ENCODE measurements around the gene KCNT1. TPM values are rescaled to one million over a fixed set of nuclear protein-coding genes. Genes with fewer than 3 reads are reported as not detected.

KCNT1 gene
- total and polyA plus RNA-seq, 2 donors (not counting 3 experiments of a cell fraction or from before 2014, with no cell fraction given): not detected

GRCh38 chr9:135810806-135811575 lies 109.0 kb downstream of the KCNT1 start:
- H3K9me1 ChIP-seq (replicated peaks; ENCODE audit: control insufficient read depth, extremely low read depth, insufficient read depth, low read length): no peaks in the 10 kb centered on the region
- H3K4me1 ChIP-seq (ENCODE audit: control insufficient read depth, extremely low read depth, insufficient read depth, low read length): no peaks in the 10 kb centered on the region
- no peak overlapping the region for H3K9ac ChIP-seq (replicated peaks; ENCODE audit: extremely low read depth, insufficient read depth, low read length)
- FAIRE-seq (no peak), DNase-seq (ENCODE audit: low read depth, low spot score) (no peak)
- ChIA-PET POLR2A (no interaction called here), CTCF (interaction anchor here (0.7 kb wide), 1 partner anchor 10 kb away, joined by 4 read pairs; no protein-coding TSS in a partner anchor)
- no peak overlapping the region for H2AFZ ChIP-seq (ENCODE audit: low read depth, low read length)
- H3K79me2 ChIP-seq (ENCODE audit: control insufficient read depth, insufficient read depth, low read length): no peaks in the 10 kb centered on the region
- H3K27me3 ChIP-seq (ENCODE audit: control insufficient read depth in 2 of 2, insufficient read depth in 2 of 2, low read length in 2 of 2): no peaks in the 10 kb centered on the region
- dilution Hi-C loops (cut with MboI; ENCODE audit: extremely low pct_ligation_motif_present, low sequenced_read_pairs) (no loop called here), intact Hi-C loops (cut with micrococcal nuclease) (no loop called here)
- H3K4me2 ChIP-seq (ENCODE audit: insufficient read depth, low read length): no peak overlapping the region
- BruUV-seq (replicated peaks): TSS peak; percentile 31
- no peaks in the 10 kb centered on the region for H4K20me1 ChIP-seq (replicated peaks; ENCODE audit: control insufficient read depth, extremely low read depth, insufficient read depth, low read length)
- peaks cover 26 to 27% of the 10 kb centered on the region in 2 experiments for H3K36me3 ChIP-seq (ENCODE audit: control insufficient read depth in 2 of 2, extremely low read depth in 1 of 2, insufficient read depth in 2 of 2, low read length in 2 of 2)
- no peaks in the 10 kb centered on the region for H3K9me3 ChIP-seq (replicated peaks; ENCODE audit: control insufficient read depth, insufficient read depth, low read length)
- H3K4me3 ChIP-seq (replicated peaks in 1 of 3; ENCODE audit: insufficient read depth in 1 of 3, low read depth in 1 of 3, low read length in 3 of 3): no peak overlapping the region
- no peak for TF ChIP-seq FOS (IDR thresholded peaks at IDR 0.05; ENCODE audit: borderline replicate concordance, insufficient read depth, low read length)
- H3K27ac ChIP-seq (ENCODE audit: insufficient read depth, low read depth, low read length): no peak overlapping the region

- peaks cover 27 to 35% of the 10 kb centered on the region in 2 experiments for H3K36me3 ChIP-seq (ENCODE audit: control insufficient read depth in 2 of 2, extremely low read depth in 1 of 2, insufficient read depth in 2 of 2, low read length in 2 of 2)
- H3K9me3 ChIP-seq (replicated peaks; ENCODE audit: control insufficient read depth, insufficient read depth, low read length): no peaks in the 10 kb centered on the region
- no peak overlapping the region for H3K4me3 ChIP-seq (replicated peaks in 1 of 3; ENCODE audit: insufficient read depth in 1 of 3, low read depth in 1 of 3, low read length in 3 of 3)
- BruUV-seq (replicated peaks): no TSS peak
- no peak overlapping the region for H3K9ac ChIP-seq (replicated peaks; ENCODE audit: extremely low read depth, insufficient read depth, low read length)
- no peak overlapping the region for H2AFZ ChIP-seq (ENCODE audit: low read depth, low read length)
- no peak overlapping the region for H3K27ac ChIP-seq (ENCODE audit: insufficient read depth, low read depth, low read length)
- H3K27me3 ChIP-seq (ENCODE audit: control insufficient read depth in 2 of 2, insufficient read depth in 2 of 2, low read length in 2 of 2): no peaks in the 10 kb centered on the region
- H3K4me1 ChIP-seq (ENCODE audit: control insufficient read depth, extremely low read depth, insufficient read depth, low read length): no peaks in the 10 kb centered on the region
- no peaks in the 10 kb centered on the region for H4K20me1 ChIP-seq (replicated peaks; ENCODE audit: control insufficient read depth, extremely low read depth, insufficient read depth, low read length)
- TF ChIP-seq POLR2A (IDR thresholded peaks at IDR 0.05; ENCODE audit: low read depth, low read length) (no peak), CTCF (IDR thresholded peaks at IDR 0.05; ENCODE audit: extremely low read depth in 1 of 2, insufficient read depth in 1 of 2, low read depth in 1 of 2, low read length in 2 of 2) (no peak)
- H3K79me2 ChIP-seq (ENCODE audit: control insufficient read depth, insufficient read depth, low read length): no peaks in the 10 kb centered on the region
- intact Hi-C loops (cut with micrococcal nuclease): no loop called here
- dilution Hi-C loops (cut with MboI; ENCODE audit: extremely low pct_ligation_motif_present, low sequenced_read_pairs): no loop called here
- DNase-seq (ENCODE audit: low read depth, low spot score) (no peak), FAIRE-seq (no peak)
- CTCF ChIA-PET: no interaction called here
- no peaks in the 10 kb centered on the region for H3K9me1 ChIP-seq (replicated peaks; ENCODE audit: control insufficient read depth, extremely low read depth, insufficient read depth, low read length)
- POLR2A ChIA-PET: no interaction called here
- no peak overlapping the region for H3K4me2 ChIP-seq (ENCODE audit: insufficient read depth, low read length)
These were observed 109.8 kb downstream of the KCNT1 start for GRCh38 chr9:135811801-135812200.
